ENCODE measurements around the gene ERF.

The ERF gene

GRCh38 chr19:42253245-42254088, 1.5 kb downstream of the ERF start:
- peak; percentile 22 to 46 for DNase-seq

GRCh38 chr19:42252365-42253244, 2.3 kb downstream of the ERF start:
- peak in 1 of 2 donors; percentile 16 for DNase-seq

- no peak for DNase-seq
These were observed 3.2 kb downstream of the ERF start for GRCh38 chr19:42251572-42252358.

- peak in 1 of 2 donors; percentile 26 for DNase-seq
These were observed 4.0 kb downstream of the ERF start for GRCh38 chr19:42250666-42251531.

GRCh38 chr19:42250183-42250665, 4.7 kb downstream of the ERF start:
- DNase-seq, result no peak

GRCh38 chr19:42249769-42250168, 5.2 kb downstream of the ERF start:
- no peak for DNase-seq

- no peak for DNase-seq
These were observed 5.7 kb downstream of the ERF start for GRCh38 chr19:42249149-42249750.

GRCh38 chr19:42248270-42249148, 6.4 kb downstream of the ERF start:
- no peak for DNase-seq

- no peak for DNase-seq
These were observed 7.2 kb downstream of the ERF start for GRCh38 chr19:42247640-42248199.

GRCh38 chr19:42246922-42247639, 7.8 kb downstream of the ERF start:
- DNase-seq, result no peak

- no peak for DNase-seq
These were observed 8.6 kb downstream of the ERF start for GRCh38 chr19:42246143-42246921.

- no peak for DNase-seq
These were observed 9.7 kb downstream of the ERF start for GRCh38 chr19:42245231-42245630.

GRCh38 chr19:42244347-42245220, 10.3 kb downstream of the ERF start:
- peak; percentile 77 to 95 for DNase-seq

- peak; percentile 99 for DNase-seq
These were observed 12.2 kb downstream of the ERF start, which contains the start of gene GSK3A for GRCh38 chr19:42242512-42243409. Gene GSK3A (minus strand): TSS chr19:42242602. CDS start chr19:42242465, 137 bp downstream.

GRCh38 chr19:42242069-42242511, 12.8 kb downstream of the ERF start:
- no peak for DNase-seq

- no peak for DNase-seq
These were observed 13.6 kb downstream of the ERF start for GRCh38 chr19:42241279-42241678.

Data from bone marrow (tissue), 2 donors.